Measurements from ENCODE around the gene SLC2A4RG. TPM values are rescaled to one million over a fixed set of nuclear protein-coding genes. Genes with fewer than 3 reads are reported as not detected.

Gene SLC2A4RG
- total and polyA plus RNA-seq, 8 donors, result 25.8 to 67.1 (median 33.4) TPM

- TF ChIP-seq, protein P1, sequence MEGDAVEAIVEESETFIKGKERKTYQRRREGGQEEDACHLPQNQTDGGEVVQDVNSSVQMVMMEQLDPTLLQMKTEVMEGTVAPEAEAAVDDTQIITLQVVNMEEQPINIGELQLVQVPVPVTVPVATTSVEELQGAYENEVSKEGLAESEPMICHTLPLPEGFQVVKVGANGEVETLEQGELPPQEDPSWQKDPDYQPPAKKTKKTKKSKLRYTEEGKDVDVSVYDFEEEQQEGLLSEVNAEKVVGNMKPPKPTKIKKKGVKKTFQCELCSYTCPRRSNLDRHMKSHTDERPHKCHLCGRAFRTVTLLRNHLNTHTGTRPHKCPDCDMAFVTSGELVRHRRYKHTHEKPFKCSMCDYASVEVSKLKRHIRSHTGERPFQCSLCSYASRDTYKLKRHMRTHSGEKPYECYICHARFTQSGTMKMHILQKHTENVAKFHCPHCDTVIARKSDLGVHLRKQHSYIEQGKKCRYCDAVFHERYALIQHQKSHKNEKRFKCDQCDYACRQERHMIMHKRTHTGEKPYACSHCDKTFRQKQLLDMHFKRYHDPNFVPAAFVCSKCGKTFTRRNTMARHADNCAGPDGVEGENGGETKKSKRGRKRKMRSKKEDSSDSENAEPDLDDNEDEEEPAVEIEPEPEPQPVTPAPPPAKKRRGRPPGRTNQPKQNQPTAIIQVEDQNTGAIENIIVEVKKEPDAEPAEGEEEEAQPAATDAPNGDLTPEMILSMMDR (IDR thresholded peaks at IDR 0.05), result no peak
- peak overlapping the region in 2 of 4 donors; percentile 58 to 63 for H3K4me3 ChIP-seq
- WGBS, 2 donors, result 25 to 30% methylated on average over 38 to 43 of the region's 43 CpGs
- peak overlapping the region in 3 of 4 donors; percentile 71 to 94 (median 88) for H3K27ac ChIP-seq
- H3K4me1 ChIP-seq, result peaks cover 15 to 27% (median 15%) of the 10 kb centered on the region in 3 donors
- FAIRE-seq, result no peak
- no peaks in the 10 kb centered on the region for H3K27me3 ChIP-seq
- peak; percentile 45 to 88 (median 58) for DNase-seq
- no peaks in the 10 kb centered on the region for H3K9me3 ChIP-seq
- peaks cover 0 to 25% (median 6%) of the 10 kb centered on the region in 3 donors for H3K36me3 ChIP-seq
- intact Hi-C loops (cut with DNase I), result no loop called here
- ATAC-seq, result peak in 1 of 4 donors; percentile 8
These were observed 1.5 kb upstream of the SLC2A4RG start for GRCh38 chr20:63737945-63738686.

GRCh38 chr20:63738687-63739129 lies 868 bp upstream of the SLC2A4RG start:
- TF ChIP-seq, protein P1 (IDR thresholded peaks at IDR 0.05), result no peak
- H3K4me1 ChIP-seq, result peaks cover 15 to 27% (median 15%) of the 10 kb centered on the region in 3 donors
- FAIRE-seq, result no peak
- peak overlapping the region; percentile 35 to 63 (median 48) for H3K4me3 ChIP-seq
- peaks cover 0 to 27% (median 6%) of the 10 kb centered on the region in 3 donors for H3K36me3 ChIP-seq
- H3K27ac ChIP-seq, result peak overlapping the region; percentile 71 to 94 (median 91)
- 10 to 12% methylated on average over 26 of the region's 26 CpGs for WGBS, 2 donors
- peak; percentile 59 to 62 (median 62) for ATAC-seq
- DNase-seq, result peak; percentile 78 to 95 (median 84)
- intact Hi-C loops (cut with DNase I), result no loop called here
- H3K27me3 ChIP-seq, result no peaks in the 10 kb centered on the region
- H3K9me3 ChIP-seq, result no peaks in the 10 kb centered on the region

DNA sequence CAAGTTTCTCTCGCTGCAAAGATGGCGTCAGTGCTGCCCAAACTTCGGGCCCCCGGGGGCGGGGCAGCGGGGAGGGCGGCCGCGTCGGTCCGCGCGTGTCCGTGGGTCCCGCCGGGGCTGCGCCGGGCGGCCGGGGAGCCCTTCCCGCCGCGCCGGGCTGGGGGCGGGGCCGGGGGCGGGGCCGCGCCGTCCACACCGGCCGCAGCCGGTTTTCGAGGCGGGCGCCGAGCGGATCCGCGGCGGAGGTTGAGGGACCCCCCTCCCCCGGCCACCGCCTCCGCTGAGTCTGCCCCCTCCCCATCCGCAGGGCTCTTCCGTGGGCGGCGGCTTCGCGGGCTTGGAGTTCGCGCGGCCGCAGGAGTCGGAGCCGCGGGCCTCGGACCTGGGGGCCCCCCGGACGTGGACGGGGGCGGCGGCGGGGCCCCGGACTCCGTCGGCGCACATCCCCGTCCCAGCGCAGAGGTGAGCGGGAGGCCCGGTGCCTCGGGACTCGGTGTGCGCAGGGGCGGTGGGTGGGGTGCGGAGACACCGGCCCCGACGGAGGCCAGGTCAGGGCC lies 572 bp downstream of the SLC2A4RG start:
- intact Hi-C loops (cut with DNase I), result no loop called here
- FAIRE-seq, result no peak

DNA sequence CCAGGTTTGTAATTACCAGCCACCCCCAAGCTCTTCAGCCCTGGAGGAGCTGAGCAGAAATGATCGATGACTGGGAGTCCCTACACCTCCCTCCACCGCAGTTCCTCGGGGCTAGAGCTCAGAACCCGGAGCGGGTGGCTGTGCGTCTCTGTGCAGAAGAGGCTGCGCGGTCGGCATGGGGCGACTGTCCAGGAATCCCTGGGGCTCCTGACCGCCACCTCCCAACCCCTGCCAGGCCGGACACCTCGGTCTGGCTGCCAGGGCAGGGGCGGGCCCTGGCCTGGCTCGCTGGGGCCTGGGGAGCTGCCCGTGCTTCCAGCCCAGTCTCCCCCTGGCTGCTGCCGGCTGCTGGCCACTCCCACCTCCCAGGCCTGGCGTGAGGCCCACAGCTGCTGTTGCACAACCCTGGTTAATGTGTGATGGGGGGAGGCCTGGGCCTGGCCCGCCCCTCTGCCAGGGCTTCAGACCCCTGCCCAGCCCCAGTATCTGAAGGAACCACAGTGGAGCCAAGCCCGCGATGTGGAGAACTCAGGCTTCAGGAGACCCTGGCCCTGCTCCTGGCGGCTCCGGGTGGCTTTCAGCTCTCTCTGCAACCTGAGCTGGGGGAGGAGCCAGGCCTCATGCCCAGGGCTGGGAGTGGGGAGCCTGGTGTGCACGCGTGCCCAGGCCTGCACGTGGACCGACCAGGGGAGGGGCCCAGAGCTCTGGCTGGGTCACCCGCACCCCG lies 1.2 kb downstream of the SLC2A4RG start:
- TF ChIP-seq, protein P1 (IDR thresholded peaks at IDR 0.05), result peak in 2 of 4 donors; percentile 10 to 15
- H3K4me1 ChIP-seq, result peaks cover 15 to 27% (median 15%) of the 10 kb centered on the region in 3 donors
- DNase-seq (peak; percentile 94 to 99 (median 97)), ATAC-seq (peak; percentile 73 to 87 (median 79)), FAIRE-seq (no peak)
- intact Hi-C loops (cut with DNase I), result no loop called here
- no peaks in the 10 kb centered on the region for H3K9me3 ChIP-seq
- H3K27me3 ChIP-seq, result no peaks in the 10 kb centered on the region
- 2 to 3% methylated on average over 28 to 29 of the region's 29 CpGs for WGBS, 2 donors
- H3K4me3 ChIP-seq, result peak overlapping the region; percentile 30 to 64 (median 56)
- peaks cover 0 to 11% (median 6%) of the 10 kb centered on the region in 3 donors for H3K36me3 ChIP-seq
- H3K27ac ChIP-seq, result peak overlapping the region; percentile 87 to 95 (median 90)

More for the DNA sequence above, 572 bp downstream of the SLC2A4RG start:
- H3K4me1 ChIP-seq, result peaks cover 15 to 27% (median 15%) of the 10 kb centered on the region in 3 donors
- TF ChIP-seq, protein P1 (IDR thresholded peaks at IDR 0.05), result no peak
- H3K4me3 ChIP-seq, result peak overlapping the region; percentile 30 to 64 (median 56)
- peak in 5 of 6 donors; percentile 46 to 80 (median 71) for DNase-seq
- no peaks in the 10 kb centered on the region for H3K27me3 ChIP-seq
- peak overlapping the region; percentile 87 to 95 (median 90) for H3K27ac ChIP-seq
- 0 to 1% methylated on average over 22 to 79 of the region's 80 CpGs for WGBS, 2 donors
- peaks cover 0 to 17% (median 6%) of the 10 kb centered on the region in 3 donors for H3K36me3 ChIP-seq
- H3K9me3 ChIP-seq, result no peaks in the 10 kb centered on the region
- peak; percentile 1 to 13 (median 3) for ATAC-seq

All from pancreas (tissue), 10 donors.